ENCODE data around the gene NACC2.

Gene NACC2

GRCh38 chr9:136051453-136051836 lies 43.6 kb downstream of the NACC2 start:
- Histone ChIP-seq H3F3A (ENCODE audit: control insufficient read depth, insufficient read depth) (no peaks in the 10 kb centered on the region), H3K9me3 (ENCODE audit: control insufficient read depth, insufficient read depth, low read length) (no peaks in the 10 kb centered on the region), H3K4me3 (ENCODE audit: low read length) (no peak overlapping the region), H3K4me2 (ENCODE audit: low read length) (no peak overlapping the region), H3K79me2 (ENCODE audit: control insufficient read depth, low read length) (no peaks in the 10 kb centered on the region), H3K9me2 (replicated peaks; ENCODE audit: control insufficient read depth, low read length) (no peaks in the 10 kb centered on the region), H4K20me1 (ENCODE audit: control insufficient read depth, insufficient read depth, low read depth, low read length) (no peaks in the 10 kb centered on the region), H3K36me3 (ENCODE audit: control insufficient read depth, low read length) (no peaks in the 10 kb centered on the region), H3K27me3 (ENCODE audit: control insufficient read depth, low read length) (no peaks in the 10 kb centered on the region), H3K4me1 (ENCODE audit: control insufficient read depth, low read length) (no peaks in the 10 kb centered on the region), H3K27ac (ENCODE audit: low read depth, low read length) (no peak overlapping the region)
- TF ChIP-seq CTCF (IDR thresholded peaks at IDR 0.05; ENCODE audit: low read depth, low read length, poor library complexity, severe bottlenecking) (no peak), EZH2phosphoT487 (IDR thresholded peaks at IDR 0.05; ENCODE audit: borderline replicate concordance, low read length) (no peak)

DNA sequence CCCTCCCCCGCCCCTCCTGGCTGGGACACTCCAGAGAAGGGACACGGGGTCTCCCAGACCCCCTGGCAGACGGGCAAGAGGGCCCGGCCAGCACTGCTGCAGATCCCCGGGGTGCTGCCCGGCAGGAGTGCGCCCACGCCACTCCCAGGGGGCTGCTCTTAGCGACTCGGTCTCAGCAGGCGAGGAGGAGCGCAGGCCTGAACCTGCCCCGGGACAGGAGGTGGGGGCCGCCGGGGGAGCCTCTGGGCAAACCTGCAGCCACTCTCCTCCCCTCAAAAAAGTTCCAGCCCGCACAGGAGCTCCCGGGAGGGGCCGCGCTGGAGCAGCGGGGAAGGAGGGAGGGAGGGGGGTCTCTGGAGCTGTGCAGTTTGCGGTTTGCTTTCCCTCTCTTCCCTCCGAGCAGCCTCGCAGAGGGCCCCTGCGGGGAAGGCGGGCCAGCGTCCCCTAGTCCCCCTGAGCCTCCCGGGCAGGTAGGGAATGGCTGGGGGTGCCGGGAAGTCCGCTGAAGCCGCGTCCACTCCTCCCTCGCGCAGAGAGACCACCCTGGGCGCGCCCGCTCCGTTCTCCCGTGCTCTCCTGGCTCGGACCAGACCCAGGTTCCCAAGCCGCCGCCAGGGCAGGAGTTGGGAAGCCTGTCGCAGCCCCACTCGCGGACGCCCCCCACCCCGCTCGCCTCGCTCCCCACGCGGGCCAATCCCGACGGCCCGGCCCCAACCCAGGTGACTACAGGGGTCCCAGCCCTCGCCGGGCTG lies 44.2 kb downstream of the NACC2 start:
- H3K27ac ChIP-seq (ENCODE audit: low read depth, low read length): no peak overlapping the region

DNA sequence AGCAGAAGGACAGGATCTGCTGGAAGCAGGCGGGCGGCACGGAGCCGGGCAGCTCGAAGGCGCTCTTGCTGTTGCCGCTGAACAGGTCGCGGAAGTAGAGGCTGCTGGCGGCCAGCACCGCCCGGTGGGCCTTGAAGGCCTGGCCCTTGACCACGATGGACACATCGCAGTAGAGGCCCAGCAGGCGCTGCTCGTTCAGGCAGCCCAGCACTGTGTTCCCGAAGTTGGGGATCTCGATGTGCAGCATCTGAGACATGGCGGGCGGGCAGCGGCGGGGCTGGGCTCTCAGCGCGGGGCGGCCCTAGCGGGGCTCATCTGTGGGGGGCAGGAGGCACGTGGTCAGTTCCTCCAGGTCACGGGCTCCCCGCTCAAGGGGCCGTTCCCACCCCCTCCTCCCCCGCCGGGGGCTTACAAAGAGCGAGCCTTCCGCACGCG lies 44.8 kb downstream of the NACC2 start:
- Histone ChIP-seq H3K27ac (ENCODE audit: low read depth, low read length) (no peak overlapping the region), H3K9me2 (replicated peaks; ENCODE audit: control insufficient read depth, low read length) (no peaks in the 10 kb centered on the region), H4K20me1 (ENCODE audit: control insufficient read depth, insufficient read depth, low read depth, low read length) (no peaks in the 10 kb centered on the region), H3K36me3 (ENCODE audit: control insufficient read depth, low read length) (no peaks in the 10 kb centered on the region), H3K79me2 (ENCODE audit: control insufficient read depth, low read length) (no peaks in the 10 kb centered on the region), H3K27me3 (ENCODE audit: control insufficient read depth, low read length) (no peaks in the 10 kb centered on the region), H3F3A (ENCODE audit: control insufficient read depth, insufficient read depth) (no peaks in the 10 kb centered on the region), H3K4me2 (ENCODE audit: low read length) (no peak overlapping the region), H3K4me1 (ENCODE audit: control insufficient read depth, low read length) (no peaks in the 10 kb centered on the region), H3K9me3 (ENCODE audit: control insufficient read depth, insufficient read depth, low read length) (no peaks in the 10 kb centered on the region), H3K4me3 (ENCODE audit: low read length) (no peak overlapping the region)
- no peak for TF ChIP-seq EZH2phosphoT487 (IDR thresholded peaks at IDR 0.05; ENCODE audit: borderline replicate concordance, low read length)
- TF ChIP-seq CTCF (IDR thresholded peaks at IDR 0.05; ENCODE audit: low read depth, low read length, poor library complexity, severe bottlenecking): no peak

More for the DNA sequence above, 44.2 kb downstream of the NACC2 start:
- Histone ChIP-seq H3K79me2 (ENCODE audit: control insufficient read depth, low read length) (no peaks in the 10 kb centered on the region), H3K4me2 (ENCODE audit: low read length) (no peak overlapping the region), H3K27me3 (ENCODE audit: control insufficient read depth, low read length) (no peaks in the 10 kb centered on the region), H4K20me1 (ENCODE audit: control insufficient read depth, insufficient read depth, low read depth, low read length) (no peaks in the 10 kb centered on the region), H3F3A (ENCODE audit: control insufficient read depth, insufficient read depth) (no peaks in the 10 kb centered on the region), H3K4me1 (ENCODE audit: control insufficient read depth, low read length) (no peaks in the 10 kb centered on the region), H3K36me3 (ENCODE audit: control insufficient read depth, low read length) (no peaks in the 10 kb centered on the region), H3K4me3 (ENCODE audit: low read length) (no peak overlapping the region), H3K9me2 (replicated peaks; ENCODE audit: control insufficient read depth, low read length) (no peaks in the 10 kb centered on the region), H3K9me3 (ENCODE audit: control insufficient read depth, insufficient read depth, low read length) (no peaks in the 10 kb centered on the region)
- TF ChIP-seq CTCF (IDR thresholded peaks at IDR 0.05; ENCODE audit: low read depth, low read length, poor library complexity, severe bottlenecking) (no peak), EZH2phosphoT487 (IDR thresholded peaks at IDR 0.05; ENCODE audit: borderline replicate concordance, low read length) (no peak)

Data from DOHH2 (cell line).